GM12878 (cell line): ENCODE data around the gene DESI2. TPM values are rescaled to one million over a fixed set of nuclear protein-coding genes. Genes with fewer than 3 reads are reported as not detected.

ENCODE experiments used
- ATAC-seq: fragments of 200-7000 bp; cut with Tn5 transposase; 3 replicates; pipeline ENCODE4 v1.9.1; 2020; ENCODE audit warnings: mild to moderate bottlenecking, moderate library complexity
- BruUV-seq: library from RNA; stranded (reverse); fragments of 400-500 nt; replicated peaks from 2 replicates; lab custom pipeline; 2021; lab: Mats Ljungman, UMichigan
- CTCF ChIA-PET: fragments of 300-600 bp; sonication (Branson Sonifier 250); formaldehyde crosslinking; extraction: SDS; loops from one replicate; lab custom pipeline; 2021; ENCODE audit warnings: inconsistent platforms; lab: Yijun Ruan, JAX
- POLR2A ChIA-PET: fragments of 350-600 bp; formaldehyde crosslinking; extraction: SDS; loops from one replicate; lab custom pipeline; 2021; ENCODE audit warnings: inconsistent platforms; lab: Charles Lee
- RAD21 ChIA-PET: fragments of 300-600 bp; sonication (Branson Sonifier 250); formaldehyde crosslinking; loops from one replicate; lab custom pipeline; 2023; ENCODE audit warnings: antibody characterized with exemption; ENCODE audit not compliant: unreplicated experiment; lab: Charles Lee
- SMC1A ChIA-PET: fragments of 300-600 bp; sonication (Branson Sonifier 250); formaldehyde crosslinking; loops from one replicate; lab custom pipeline; 2023; ENCODE audit not compliant: unreplicated experiment, uncharacterized antibody; lab: Charles Lee
- DNase-seq: peaks from one replicate; pipeline ENCODE4 v3.0.0-alpha.2; 2011; ENCODE audit warnings: low read depth, low spot score
- FAIRE-seq: peaks from 3 replicates; lab custom pipeline; 2011; peaks lifted over from hg19 to GRCh38; lab: Jason Lieb, UNC
- H2AFZ ChIP-seq: 2 replicates; pipeline ENCODE4 v1.6.0; 2011; ENCODE audit warnings: low read depth, low read length, control low read depth; ENCODE audit not compliant: control insufficient read depth
- H3K27ac ChIP-seq: 2 replicates; pipeline ENCODE4 v1.5.1; 2011; ENCODE audit warnings: control low read depth; ENCODE audit not compliant: control insufficient read depth, insufficient read depth
- H3K27me3 ChIP-seq, 2 experiments: replicated peaks in 1 of 2; 2 replicates each; pipeline versions ENCODE4 v1.6.0 to v1.6.1; 2011; ENCODE audit warnings: low read length in 1 of 2; ENCODE audit not compliant: control insufficient read depth in 2 of 2, insufficient read depth in 2 of 2
- H3K36me3 ChIP-seq, 2 experiments: 2 replicates each; pipeline ENCODE4 v1.5.1; 2011; ENCODE audit warnings: low read length in 1 of 2; ENCODE audit not compliant: control insufficient read depth in 2 of 2, insufficient read depth in 2 of 2
- H3K4me1 ChIP-seq: 2 replicates; pipeline ENCODE4 v1.6.1; 2011; ENCODE audit warnings: mild to moderate bottlenecking, low read length, moderate library complexity, mixed read lengths; ENCODE audit not compliant: control insufficient read depth, insufficient read depth
- H3K4me2 ChIP-seq: 2 replicates; pipeline ENCODE4 v1.6.0; 2011; ENCODE audit warnings: control low read depth; ENCODE audit not compliant: control insufficient read depth, insufficient read depth
- H3K4me3 ChIP-seq: fragments of 200-600 bp; sonication (generic); 2 replicates; pipeline ENCODE4 v1.5.1; 2016
- H3K79me2 ChIP-seq: 2 replicates; pipeline ENCODE4 v1.6.0; 2011; ENCODE audit warnings: low read length; ENCODE audit not compliant: control insufficient read depth, insufficient read depth
- H3K9ac ChIP-seq: 2 replicates; pipeline ENCODE4 v1.8.0; 2011; ENCODE audit warnings: low read length, control low read depth, mixed read lengths; ENCODE audit not compliant: control insufficient read depth, insufficient read depth
- H3K9me3 ChIP-seq: replicated peaks from 3 replicates; pipeline ENCODE4 v1.5.1; 2011; ENCODE audit warnings: mild to moderate bottlenecking, low read length; ENCODE audit not compliant: control insufficient read depth, insufficient read depth
- H4K20me1 ChIP-seq: 2 replicates; pipeline ENCODE4 v1.6.0; 2011; ENCODE audit not compliant: control insufficient read depth, insufficient read depth
- ATF2 ChIP-seq: IDR thresholded peaks from 2 replicates; pipeline ENCODE4 v1.6.1; 2012; ENCODE audit warnings: low read length, inconsistent platforms
- BMI1 ChIP-seq: fragments of 450-650 bp; IDR thresholded peaks from 2 replicates; pipeline ENCODE4 v1.6.1; 2016; ENCODE audit warnings: mild to moderate bottlenecking, moderate library complexity, borderline replicate concordance
- CBX3 ChIP-seq: fragments of 200-600 bp; sonication (generic); IDR thresholded peaks from 2 replicates; pipeline ENCODE4 v1.6.1; 2016; ENCODE audit warnings: low read depth, borderline replicate concordance
- HDAC2 ChIP-seq: fragments of 200-600 bp; sonication (generic); IDR thresholded peaks from 2 replicates; pipeline ENCODE4 v1.6.1; 2017
- HDAC6 ChIP-seq: fragments of 200-600 bp; sonication (generic); IDR thresholded peaks from one replicate; pipeline ENCODE4 v1.8.0; 2017; ENCODE audit warnings: antibody characterized with exemption; ENCODE audit not compliant: unreplicated experiment
- IRF5 ChIP-seq: fragments of 450-650 bp; IDR thresholded peaks from 2 replicates; pipeline ENCODE4 v1.6.1; 2017; ENCODE audit warnings: borderline replicate concordance
- NBN ChIP-seq: fragments of 450-650 bp; IDR thresholded peaks from 2 replicates; pipeline ENCODE4 v1.6.1; 2016
- NKRF ChIP-seq: fragments of 450-650 bp; conservative IDR thresholded peaks from 2 replicates; pipeline ENCODE4 v1.6.1; 2017; ENCODE audit warnings: mild to moderate bottlenecking, moderate library complexity
- PAX8 ChIP-seq: fragments of 450-650 bp; IDR thresholded peaks from 2 replicates; pipeline ENCODE4 v1.6.1; 2017; ENCODE audit warnings: mild to moderate bottlenecking, moderate library complexity
- PRDM15 ChIP-seq: fragments of 450-650 bp; formaldehyde crosslinking; IDR thresholded peaks from 2 replicates; pipeline ENCODE4 v1.4.0; 2020; ENCODE audit warnings: mild to moderate bottlenecking, moderate library complexity
- RELA ChIP-seq: fragments of 450-650 bp; IDR thresholded peaks from 2 replicates; pipeline ENCODE4 v1.8.0; 2014; ENCODE audit warnings: borderline replicate concordance; ENCODE audit not compliant: partially characterized antibody
- SIX5 ChIP-seq: IDR thresholded peaks from 2 replicates; pipeline ENCODE4 v1.6.1; 2011; ENCODE audit warnings: mild to moderate bottlenecking, low read depth, low read length, moderate library complexity; ENCODE audit not compliant: severe bottlenecking
- SMAD1 ChIP-seq: fragments of 450-650 bp; IDR thresholded peaks from 2 replicates; pipeline ENCODE4 v1.6.1; 2018; ENCODE audit warnings: mild to moderate bottlenecking, low read depth; ENCODE audit not compliant: partially characterized antibody
- SMC3 ChIP-seq: IDR thresholded peaks from 2 replicates; pipeline ENCODE4 v1.6.1; 2011; ENCODE audit warnings: low read length, improper control_type of control experiment, borderline replicate concordance
- SPI1 ChIP-seq: IDR thresholded peaks from 2 replicates; pipeline ENCODE4 v1.6.1; 2011; ENCODE audit warnings: low read depth, mild to moderate bottlenecking, low read length, moderate library complexity, borderline replicate concordance; ENCODE audit not compliant: insufficient read depth
- ZNF622 ChIP-seq: fragments of 450-650 bp; IDR thresholded peaks from 2 replicates; pipeline ENCODE4 v1.6.1; 2017; ENCODE audit warnings: mild to moderate bottlenecking, inconsistent platforms
- WGBS: methylation state at CpG from one replicate; pipeline ENCODE4 v1.1.6; 2016; ENCODE audit warnings: low lambda C conversion rate; ENCODE audit not compliant: insufficient replicate concordance, insufficient coverage; ENCODE audit errors: missing lambda C conversion rate; 5-methylcytosine and 5-hydroxymethylcytosine counted together
- in situ Hi-C: fragments of 300-500 bp; cut with MboI; formaldehyde crosslinking; loops from 9 replicates; pipeline ENCODE4 v1.14.3; 2018; ENCODE audit warnings: mixed read lengths
- intact Hi-C: fragments of 100-400 bp; cut with micrococcal nuclease; formaldehyde crosslinking; loops from one replicate; pipeline ENCODE4 v1.14.2; 2022; ENCODE audit not compliant: unreplicated experiment
- polyA plus RNA-seq, 11 experiments: library from polyadenylated mRNA; depleted of rRNA in 4 of 11; unstranded in 6 of 11; stranded (reverse) in 5 of 11; fragments of >200 nt; fragmentation: Nextera tagmentation in 4 of 11; fragmentation: Illumina TruSeq in 1 of 11; extraction: Ambion mirVana in 4 of 11; extraction: Trizol in 1 of 11; gene quantifications; 1 replicate in 1 of 11; 2 replicates in 10 of 11; pipeline versions ENCODE4 v1.2.1 to v1.2.3, GENCODE V29; 2011 to 2016; ENCODE audit warnings: inconsistent platforms in 2 of 11, missing spikeins in 2 of 11, low read depth in 1 of 11
- total RNA-seq, 4 experiments: library from RNA; depleted of rRNA in 3 of 4; stranded (reverse); fragments of >200 nt in 3 of 4; fragmentation: Illumina TruSeq in 1 of 4; extraction: Trizol in 1 of 4; gene quantifications; 2 replicates each; pipeline versions ENCODE4 v1.2.1 to v1.2.3, GENCODE V29; 2013 to 2021

DESI2 gene
- total and polyA plus RNA-seq, 10 of the 15 experiments (the other 5 are each of a cell fraction or from before 2014, with no cell fraction given) = 6.2 to 21.5 (median 17.3) TPM

- no peak for TF ChIP-seq PRDM15
- no peak for TF ChIP-seq RELA
- no peak for TF ChIP-seq SMAD1
- TF ChIP-seq ATF2 = no peak
Measured at GRCh38 chr1:244659694-244660093, 6.8 kb downstream of the DESI2 start (continued).

GRCh38 chr1:244660595-244660994, 7.7 kb downstream of the DESI2 start:
- SMC1A ChIA-PET = no interaction called here
- H3K79me2 ChIP-seq = peaks cover 2% of the 10 kb centered on the region
- no peak for TF ChIP-seq HDAC2
- TF ChIP-seq BMI1 = no peak
- no peak for TF ChIP-seq SMC3
- TF ChIP-seq NKRF = no peak
- TF ChIP-seq PAX8 = no peak
- no peak for TF ChIP-seq SIX5
- no peak for TF ChIP-seq IRF5
- TF ChIP-seq ZNF622 = no peak
- TF ChIP-seq NBN = no peak
- no peak for TF ChIP-seq SPI1
- TF ChIP-seq HDAC6 = no peak
- TF ChIP-seq CBX3 = no peak

More at GRCh38 chr1:244660595-244660994, 7.7 kb downstream of the DESI2 start:
- Histone ChIP-seq H4K20me1 (no peaks in the 10 kb centered on the region), H3K4me2 (no peak overlapping the region), H3K9me3 (no peaks in the 10 kb centered on the region), H2AFZ (no peak overlapping the region), H3K27me3 (no peaks in the 10 kb centered on the region), H3K4me3 (no peak overlapping the region), H3K9ac (no peak overlapping the region), H3K4me1 (no peaks in the 10 kb centered on the region), H3K27ac (no peak overlapping the region), H3K36me3 (peaks cover 0 to 2% of the 10 kb centered on the region in 2 experiments; a peak in 1 of 4 replicates)
- FAIRE-seq = no peak
- 98% methylated on average over 3 of the region's 3 CpGs for WGBS
- ATAC-seq = no peak
- intact Hi-C loops = no loop called here
- POLR2A ChIA-PET = no interaction called here
- in situ Hi-C loops = no loop called here
- RAD21 ChIA-PET = no interaction called here
- CTCF ChIA-PET = no interaction called here
- DNase-seq = no peak
- BruUV-seq = no TSS peak
